CD4-positive, alpha-beta memory T cell (primary cell): ENCODE data around the gene DYSF. TPM values are rescaled to one million over a fixed set of nuclear protein-coding genes. Genes with fewer than 3 reads are reported as not detected.
A peak's percentile ranks its signal among the peaks of the same experiment; 100 is the strongest.

Experiments used
- CTCF ChIA-PET: fragments of 350-600 bp; sonication (Branson Sonifier 250); formaldehyde crosslinking; loops from one replicate; lab custom pipeline; 2021; ENCODE audit warnings: inconsistent platforms; ENCODE audit not compliant: partially characterized antibody; lab: Charles Lee
- POLR2A ChIA-PET: fragments of 350-600 bp; sonication (Branson Sonifier 250); formaldehyde crosslinking; loops from one replicate; lab custom pipeline; 2021; ENCODE audit not compliant: partially characterized antibody; lab: Charles Lee
- DNase-seq, 5 donors: peaks; one replicate each; pipeline versions ENCODE4 v3.0.0 to v3.0.0-alpha.2; 2020 to 2022; ENCODE audit warnings: mixed read lengths in 1 of 5
- H3K27ac ChIP-seq: one replicate; pipeline ENCODE4 v1.7.0; 2013; ENCODE audit warnings: low read depth, low read length
- H3K27me3 ChIP-seq: 2 replicates; pipeline ENCODE4 v1.7.0; 2013; ENCODE audit warnings: mild to moderate bottlenecking, low read length, moderate library complexity; ENCODE audit not compliant: insufficient read depth
- H3K36me3 ChIP-seq: 2 replicates; pipeline ENCODE4 v1.7.0; 2013; ENCODE audit warnings: mild to moderate bottlenecking, low read length, moderate library complexity; ENCODE audit not compliant: insufficient read depth
- H3K4me1 ChIP-seq: 2 replicates; pipeline ENCODE4 v1.7.0; 2013; ENCODE audit warnings: mild to moderate bottlenecking, low read length, moderate library complexity; ENCODE audit not compliant: insufficient read depth
- H3K4me3 ChIP-seq, 2 donors: one replicate each; pipeline ENCODE4 v1.7.0; 2013; ENCODE audit warnings: low read length in 2 of 2, mild to moderate bottlenecking in 1 of 2
- H3K9me3 ChIP-seq, 2 donors: one replicate each; pipeline ENCODE4 v1.7.0; 2013; ENCODE audit warnings: low read length in 2 of 2, control low read depth in 1 of 2; ENCODE audit not compliant: control insufficient read depth in 1 of 2
- H3K27ac Mint-ChIP-seq, 7 donors: one replicate each; pipeline ENCODE4 v1.8.0; 2020 to 2021; ENCODE audit warnings: mixed read lengths in 7 of 7, mild to moderate bottlenecking in 6 of 7, inconsistent platforms in 3 of 7, moderate library complexity in 3 of 7
- H3K27me3 Mint-ChIP-seq, 2 donors: one replicate each; pipeline ENCODE4 v1.8.0; 2020 to 2021; ENCODE audit warnings: mixed read lengths in 2 of 2
- H3K36me3 Mint-ChIP-seq, 2 donors: one replicate each; pipeline ENCODE4 v1.8.0; 2020 to 2021; ENCODE audit warnings: mixed read lengths in 2 of 2, inconsistent platforms in 1 of 2, mild to moderate bottlenecking in 1 of 2
- H3K4me1 Mint-ChIP-seq, 4 donors: one replicate each; pipeline ENCODE4 v1.8.0; 2020 to 2021; ENCODE audit warnings: mixed read lengths in 4 of 4, mild to moderate bottlenecking in 1 of 4
- H3K4me3 Mint-ChIP-seq, 8 donors: one replicate each; pipeline ENCODE4 v1.8.0; 2020 to 2021; ENCODE audit warnings: mixed read lengths in 8 of 8, mild to moderate bottlenecking in 7 of 8, moderate library complexity in 6 of 8, inconsistent platforms in 3 of 8
- H3K9me3 Mint-ChIP-seq, 8 donors: one replicate each; pipeline ENCODE4 v1.8.0; 2020 to 2021; ENCODE audit warnings: mixed read lengths in 8 of 8, mild to moderate bottlenecking in 5 of 8, inconsistent platforms in 3 of 8, moderate library complexity in 1 of 8
- intact Hi-C: fragments of 100-400 bp; cut with micrococcal nuclease; formaldehyde crosslinking; loops from one replicate; pipeline ENCODE4 v1.15.1; 2023
- polyA plus RNA-seq, 2 donors: library from polyadenylated mRNA; unstranded; fragments of 300-500 nt; fragmentation: Illumina TruSeq; gene quantifications; one replicate each; pipeline ENCODE4 v1.2.3, GENCODE V29; 2021
- total RNA-seq, 2 experiments: library from RNA; stranded (reverse); gene quantifications; one replicate each; pipeline ENCODE4 v1.2.3, GENCODE V29; 2021

The DYSF gene
- total and polyA plus RNA-seq, 4 experiments from 2014 or later: 0.28 to 0.49 TPM; not detected in 2

- Histone ChIP-seq H3K36me3 (no peaks in the 10 kb centered on the region), H3K27me3 (no peaks in the 10 kb centered on the region), H3K4me3 (peak overlapping the region in 1 of 2 donors; percentile 22), H3K9me3 (no peaks in the 10 kb centered on the region), H3K27ac (no peak overlapping the region), H3K4me1 (peaks cover 6% of the 10 kb centered on the region)
- peaks cover 10 to 16% of the 10 kb centered on the region in 2 donors for H3K27me3 Mint-ChIP-seq
- H3K9me3 Mint-ChIP-seq: peaks cover 0 to 11% (median 0%) of the 10 kb centered on the region in 8 donors
- ChIA-PET POLR2A (no interaction called here), CTCF (interaction anchor here (0.7 to 7.5 kb wide), 8 partner anchors 8 to 1197 kb away, joined by 3 to 47 read pairs (median 4); no protein-coding TSS in a partner anchor)
- H3K27ac Mint-ChIP-seq: peak overlapping the region in 3 of 7 donors; percentile 4 to 80 (median 38)
- intact Hi-C loops: loop anchor here (5.0 kb wide), 1 partner anchor 1312 kb away; no protein-coding TSS in a partner anchor
- peak overlapping the region; percentile 55 to 82 (median 70) for H3K4me3 Mint-ChIP-seq
- H3K4me1 Mint-ChIP-seq: peaks cover 8 to 15% (median 12%) of the 10 kb centered on the region in 4 donors
- DNase-seq: peak in 4 of 5 donors; percentile 20 to 39 (median 28)
- H3K36me3 Mint-ChIP-seq: peaks cover 0 to 4% of the 10 kb centered on the region in 2 donors
Measured at GRCh38 chr2:71545572-71546274, 92.4 kb downstream of the DYSF start.

DNA sequence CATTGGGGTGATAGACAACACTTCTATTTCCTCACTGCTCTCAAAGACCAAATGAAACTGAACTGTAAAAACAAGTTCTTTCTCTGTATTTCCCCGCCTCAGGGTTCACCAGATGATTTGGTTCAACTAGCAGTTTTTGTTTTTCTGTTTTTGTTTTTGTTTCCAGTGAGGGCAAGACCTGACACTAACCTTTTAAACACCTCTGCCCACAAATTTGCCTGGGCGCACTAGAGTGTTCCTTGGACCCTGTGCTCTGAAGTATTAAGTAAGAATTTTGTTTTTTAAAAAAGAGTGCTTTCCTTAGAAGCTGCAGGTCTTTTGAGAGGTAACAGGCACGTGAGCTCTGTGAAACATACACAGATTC is 92.9 kb downstream of the DYSF start:
- intact Hi-C loops: loop anchor here (5.0 kb wide), 1 partner anchor 1311 kb away; no protein-coding TSS in a partner anchor
- Mint-ChIP-seq H3K4me3 (peak overlapping the region in 1 of 8 donors; percentile 41), H3K36me3 (peaks cover 0 to 4% of the 10 kb centered on the region in 2 donors), H3K9me3 (peaks cover 0 to 11% (median 0%) of the 10 kb centered on the region in 8 donors), H3K27ac (no peak overlapping the region), H3K27me3 (peaks cover 10 to 16% of the 10 kb centered on the region in 2 donors), H3K4me1 (peaks cover 8 to 15% (median 12%) of the 10 kb centered on the region in 4 donors)
- no peak for DNase-seq
- Histone ChIP-seq H3K4me1 (peaks cover 6% of the 10 kb centered on the region), H3K4me3 (no peak overlapping the region), H3K9me3 (no peaks in the 10 kb centered on the region), H3K27ac (no peak overlapping the region), H3K36me3 (no peaks in the 10 kb centered on the region), H3K27me3 (no peaks in the 10 kb centered on the region)
- ChIA-PET CTCF (interaction anchor here (1.0 to 7.5 kb wide), 7 partner anchors 9 to 1196 kb away, joined by 3 to 47 read pairs (median 5); no protein-coding TSS in a partner anchor), POLR2A (no interaction called here)

- Histone ChIP-seq H3K4me1 (peaks cover 6% of the 10 kb centered on the region), H3K36me3 (no peaks in the 10 kb centered on the region), H3K9me3 (no peaks in the 10 kb centered on the region), H3K27ac (no peak overlapping the region), H3K27me3 (no peaks in the 10 kb centered on the region), H3K4me3 (no peak overlapping the region)
- peaks cover 8 to 15% (median 12%) of the 10 kb centered on the region in 4 donors for H3K4me1 Mint-ChIP-seq
- peaks cover 10 to 16% of the 10 kb centered on the region in 2 donors for H3K27me3 Mint-ChIP-seq
- no peak overlapping the region for H3K27ac Mint-ChIP-seq
- peaks cover 0 to 11% (median 0%) of the 10 kb centered on the region in 8 donors for H3K9me3 Mint-ChIP-seq
- H3K4me3 Mint-ChIP-seq: no peak overlapping the region
- intact Hi-C loops: loop anchor here (5.0 kb wide), 1 partner anchor 1310 kb away; no protein-coding TSS in a partner anchor
- POLR2A ChIA-PET: no interaction called here
- no peak for DNase-seq
- CTCF ChIA-PET: interaction anchor here (1.2 to 7.5 kb wide), 5 partner anchors 9 to 1196 kb away, joined by 3 to 47 read pairs (median 9); no protein-coding TSS in a partner anchor
- H3K36me3 Mint-ChIP-seq: peaks cover 0 to 4% of the 10 kb centered on the region in 2 donors
Measured at GRCh38 chr2:71546777-71547281, 93.5 kb downstream of the DYSF start.

GRCh38 chr2:71547616-71548285 is 94.4 kb downstream of the DYSF start:
- Mint-ChIP-seq H3K4me3 (no peak overlapping the region), H3K36me3 (peaks cover 0 to 4% of the 10 kb centered on the region in 2 donors), H3K27me3 (peaks cover 10 to 16% of the 10 kb centered on the region in 2 donors), H3K4me1 (peaks cover 8 to 15% (median 12%) of the 10 kb centered on the region in 4 donors), H3K27ac (no peak overlapping the region), H3K9me3 (peaks cover 0 to 9% (median 0%) of the 10 kb centered on the region in 8 donors)
- Histone ChIP-seq H3K4me1 (peaks cover 6% of the 10 kb centered on the region), H3K36me3 (no peaks in the 10 kb centered on the region), H3K27me3 (no peaks in the 10 kb centered on the region), H3K9me3 (no peaks in the 10 kb centered on the region), H3K4me3 (no peak overlapping the region), H3K27ac (no peak overlapping the region)
- intact Hi-C loops: loop anchor here (1.0 to 5.0 kb wide), 2 partner anchors 603 to 1310 kb away; no protein-coding TSS in a partner anchor
- POLR2A ChIA-PET: no interaction called here
- DNase-seq: no peak
- CTCF ChIA-PET: interaction anchor here (1.2 to 7.5 kb wide), 8 partner anchors 10 to 1198 kb away, joined by 4 to 47 read pairs (median 9); no protein-coding TSS in a partner anchor

DNA sequence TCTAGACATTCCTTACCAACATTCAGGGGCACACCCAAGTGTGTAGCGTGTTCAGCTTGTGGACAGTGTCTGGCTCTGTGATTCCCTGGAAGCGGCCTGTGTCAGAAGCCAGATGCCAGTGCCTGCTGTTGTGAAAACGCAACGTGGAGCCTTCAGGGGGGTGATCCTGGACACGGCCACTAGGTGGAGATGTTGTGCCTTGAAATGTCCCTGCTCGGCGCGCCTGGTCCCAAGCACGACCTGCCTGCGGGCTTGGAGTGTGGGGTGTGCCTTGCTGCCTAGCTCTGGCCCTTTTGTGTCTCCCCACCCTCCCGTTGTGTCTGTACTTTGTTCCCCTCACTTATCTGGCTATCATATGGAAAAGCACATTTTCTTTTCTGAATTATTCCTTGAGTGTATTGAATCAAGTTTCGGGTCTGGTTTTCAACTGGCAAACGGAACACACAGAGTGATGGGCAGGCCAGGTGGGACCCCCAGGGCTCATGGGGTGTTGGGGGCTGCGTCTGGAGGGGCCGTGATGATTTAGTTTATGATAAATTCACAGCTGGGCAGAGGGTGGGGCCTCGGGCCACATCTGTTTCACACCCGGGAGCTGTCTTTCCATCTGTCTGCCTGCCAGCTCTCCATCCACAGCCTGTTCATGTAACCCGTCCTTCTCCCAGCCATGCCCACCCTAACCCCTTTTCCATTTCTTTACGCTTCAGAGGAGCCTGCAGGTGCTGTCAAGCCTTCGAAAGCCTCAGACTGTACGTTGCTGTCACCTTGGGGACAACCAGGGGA is 95.5 kb downstream of the DYSF start:
- H3K9me3 Mint-ChIP-seq: peaks cover 0 to 8% (median 0%) of the 10 kb centered on the region in 8 donors
- H3K4me3 ChIP-seq: no peak overlapping the region
- H3K9me3 ChIP-seq: no peaks in the 10 kb centered on the region
- H3K27me3 ChIP-seq: no peaks in the 10 kb centered on the region
- H3K27me3 Mint-ChIP-seq: peaks cover 10 to 16% of the 10 kb centered on the region in 2 donors
- peaks cover 6% of the 10 kb centered on the region for H3K4me1 ChIP-seq
- intact Hi-C loops: loop anchor here (1.0 to 5.0 kb wide), 2 partner anchors 601 to 1308 kb away; no protein-coding TSS in a partner anchor
- ChIA-PET POLR2A (no interaction called here), CTCF (interaction anchor here (1.0 to 7.5 kb wide), 9 partner anchors 9 to 1196 kb away, joined by 3 to 47 read pairs (median 9); no protein-coding TSS in a partner anchor)
- DNase-seq: peak; percentile 45 to 53 (median 46)
- H3K27ac Mint-ChIP-seq: no peak overlapping the region
- no peak overlapping the region for H3K4me3 Mint-ChIP-seq
- no peaks in the 10 kb centered on the region for H3K36me3 ChIP-seq
- H3K36me3 Mint-ChIP-seq: peaks cover 0 to 4% of the 10 kb centered on the region in 2 donors
- peaks cover 8 to 15% (median 12%) of the 10 kb centered on the region in 4 donors for H3K4me1 Mint-ChIP-seq
- no peak overlapping the region for H3K27ac ChIP-seq

GRCh38 chr2:71550801-71551630 is 97.7 kb downstream of the DYSF start:
- no peak overlapping the region for H3K4me3 Mint-ChIP-seq
- no peak overlapping the region for H3K27ac Mint-ChIP-seq
- no peaks in the 10 kb centered on the region for H3K36me3 Mint-ChIP-seq
- ChIA-PET CTCF (interaction anchor here (0.6 to 7.5 kb wide), 3 partner anchors 13 to 1510 kb away, joined by 3 to 47 read pairs (median 4); no protein-coding TSS in a partner anchor), POLR2A (no interaction called here)
- H3K4me1 Mint-ChIP-seq: peaks cover 0 to 4% (median under 1%) of the 10 kb centered on the region in 4 donors
- no peaks in the 10 kb centered on the region for H3K9me3 Mint-ChIP-seq
- Histone ChIP-seq H3K27ac (no peak overlapping the region), H3K27me3 (no peaks in the 10 kb centered on the region), H3K36me3 (no peaks in the 10 kb centered on the region), H3K4me1 (no peaks in the 10 kb centered on the region), H3K9me3 (no peaks in the 10 kb centered on the region), H3K4me3 (no peak overlapping the region)
- H3K27me3 Mint-ChIP-seq: peaks cover 3 to 4% of the 10 kb centered on the region in 2 donors
- DNase-seq: no peak
- intact Hi-C loops: no loop called here
